Hepatocyte (in vitro differentiated cells): ENCODE data around the gene LACTBL1. TPM values are rescaled to one million over a fixed set of nuclear protein-coding genes. Genes with fewer than 3 reads are reported as not detected.

Experiments
- DNase-seq: peaks from one replicate; pipeline ENCODE4 v3.0.0-alpha.2; 2016; ENCODE audit warnings: low spot score
- H2AFZ ChIP-seq: fragments of 200-600 bp; sonication (generic); 2 replicates; pipeline ENCODE4 v1.6.0; 2016; ENCODE audit warnings: antibody characterized with exemption, mild to moderate bottlenecking
- H3K27ac ChIP-seq: fragments of 200-600 bp; sonication (generic); 2 replicates; pipeline ENCODE4 v1.5.1; 2016; ENCODE audit warnings: mild to moderate bottlenecking
- H3K27me3 ChIP-seq: fragments of 200-600 bp; sonication (generic); 2 replicates; pipeline ENCODE4 v1.6.1; 2016
- H3K36me3 ChIP-seq: fragments of 200-600 bp; sonication (generic); replicated peaks from 2 replicates; pipeline ENCODE4 v1.5.1; 2016; ENCODE audit warnings: low read depth; ENCODE audit not compliant: insufficient read depth
- H3K4me1 ChIP-seq: fragments of 200-600 bp; sonication (generic); 2 replicates; pipeline ENCODE4 v1.5.1; 2016; ENCODE audit warnings: mild to moderate bottlenecking, moderate library complexity; ENCODE audit not compliant: insufficient read depth
- H3K4me2 ChIP-seq: fragments of 200-600 bp; sonication (generic); 2 replicates; pipeline ENCODE4 v1.6.0; 2016
- H3K4me3 ChIP-seq: fragments of 200-600 bp; sonication (generic); 2 replicates; pipeline ENCODE4 v1.5.1; 2016; ENCODE audit warnings: mild to moderate bottlenecking
- H3K79me2 ChIP-seq: fragments of 200-600 bp; sonication (generic); 2 replicates; pipeline ENCODE4 v1.6.0; 2017; ENCODE audit warnings: mild to moderate bottlenecking
- H3K9me2 ChIP-seq: fragments of 200-600 bp; sonication (generic); replicated peaks from 2 replicates; pipeline ENCODE4 v1.6.0; 2017; ENCODE audit warnings: mild to moderate bottlenecking; ENCODE audit not compliant: insufficient read depth
- H3K9me3 ChIP-seq: fragments of 200-600 bp; sonication (generic); 2 replicates; pipeline ENCODE4 v1.5.1; 2016; ENCODE audit warnings: low read depth, mild to moderate bottlenecking
- H4K20me1 ChIP-seq: fragments of 200-600 bp; sonication (generic); 2 replicates; pipeline ENCODE4 v1.6.0; 2016; ENCODE audit warnings: mild to moderate bottlenecking; ENCODE audit not compliant: insufficient read depth, poor library complexity, severe bottlenecking
- EZH2 ChIP-seq: fragments of 200-600 bp; sonication (generic); IDR thresholded peaks from 2 replicates; pipeline ENCODE4 v1.6.1; 2016; ENCODE audit warnings: antibody characterized with exemption, mild to moderate bottlenecking, borderline replicate concordance
- EZH2phosphoT487 ChIP-seq: fragments of 200-600 bp; sonication (generic); IDR thresholded peaks from one replicate; pipeline ENCODE4 v1.6.1; 2018; ENCODE audit warnings: antibody characterized with exemption, mild to moderate bottlenecking, low read depth, moderate library complexity; ENCODE audit not compliant: unreplicated experiment, severe bottlenecking
- WGBS: methylation state at CpG from one replicate; pipeline ENCODE4 v1.1.6; 2016; ENCODE audit warnings: low lambda C conversion rate; ENCODE audit errors: missing lambda C conversion rate; 5-methylcytosine and 5-hydroxymethylcytosine counted together
- polyA plus RNA-seq: library from polyadenylated mRNA; unstranded; fragments of >200 nt; fragmentation: Nextera tagmentation; extraction: Ambion mirVana; gene quantifications from 2 replicates; pipeline ENCODE4 v1.2.1, GENCODE V29; 2016
- total RNA-seq: library from RNA; depleted of rRNA; stranded (reverse); fragments of >200 nt; gene quantifications from 2 replicates; pipeline ENCODE4 v1.2.3, GENCODE V29; 2014
- TF ChIP-seq, protein P1 (sequence below): fragments of 200-600 bp; sonication (generic); IDR thresholded peaks from 2 replicates; pipeline ENCODE4 v1.5.1; 2016; ENCODE audit warnings: antibody characterized with exemption, mild to moderate bottlenecking; ENCODE audit not compliant: poor library complexity

LACTBL1 gene
- total and polyA plus RNA-seq, 2 experiments from 2014 or later = not detected

DNA sequence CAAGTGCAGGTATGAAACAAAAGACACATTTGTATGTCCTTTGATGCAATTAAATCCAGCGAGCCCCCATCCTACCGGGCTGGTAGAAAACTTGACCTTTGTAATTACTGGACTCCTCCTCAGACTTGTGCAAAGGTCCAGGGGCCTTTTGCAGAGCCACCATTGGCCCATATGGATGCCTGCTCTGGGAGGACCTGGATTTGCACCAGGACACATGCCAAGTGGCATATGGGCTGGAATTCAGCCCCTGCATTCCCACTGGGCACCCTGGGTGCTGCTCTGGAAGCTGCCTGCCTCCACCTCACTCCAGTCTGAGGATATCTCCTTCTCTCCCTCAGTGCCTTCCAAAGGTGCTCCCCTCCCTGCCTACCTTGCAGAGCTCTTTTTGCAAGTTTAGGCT is 36.0 kb downstream of the LACTBL1 start:
- 34% methylated on average over 2 of the region's 2 CpGs for WGBS
- Histone ChIP-seq H3K9me2 (no peaks in the 10 kb centered on the region), H3K4me3 (no peak overlapping the region), H3K79me2 (no peaks in the 10 kb centered on the region), H2AFZ (no peak overlapping the region), H4K20me1 (no peaks in the 10 kb centered on the region), H3K27me3 (no peaks in the 10 kb centered on the region), H3K36me3 (no peaks in the 10 kb centered on the region), H3K4me1 (no peaks in the 10 kb centered on the region), H3K27ac (no peak overlapping the region), H3K4me2 (no peak overlapping the region), H3K9me3 (no peaks in the 10 kb centered on the region)
- DNase-seq = no peak
- TF ChIP-seq EZH2phosphoT487 = no peak

DNA sequence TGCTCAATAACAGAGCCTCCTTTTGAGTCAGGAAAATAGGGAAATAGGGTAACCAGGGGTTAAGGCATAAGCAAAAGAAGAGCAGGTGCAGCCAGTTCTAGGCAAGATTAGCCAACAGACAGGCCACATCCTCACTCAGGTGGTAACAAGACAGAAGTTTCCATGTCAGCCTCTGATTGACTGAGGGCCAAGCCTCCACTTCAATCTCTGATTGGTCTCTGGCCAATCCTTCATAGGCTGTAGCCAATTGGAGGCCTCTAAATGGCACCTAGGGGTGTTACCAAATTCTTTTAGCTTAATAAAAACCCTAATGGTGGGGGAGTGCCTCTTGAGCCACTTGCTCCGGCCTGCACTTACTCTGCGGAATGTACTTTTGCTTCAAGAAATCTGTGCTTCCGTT is 37.2 kb downstream of the LACTBL1 start:
- WGBS = 98% methylated on average over 3 of the region's 3 CpGs
- TF ChIP-seq, protein P1, sequence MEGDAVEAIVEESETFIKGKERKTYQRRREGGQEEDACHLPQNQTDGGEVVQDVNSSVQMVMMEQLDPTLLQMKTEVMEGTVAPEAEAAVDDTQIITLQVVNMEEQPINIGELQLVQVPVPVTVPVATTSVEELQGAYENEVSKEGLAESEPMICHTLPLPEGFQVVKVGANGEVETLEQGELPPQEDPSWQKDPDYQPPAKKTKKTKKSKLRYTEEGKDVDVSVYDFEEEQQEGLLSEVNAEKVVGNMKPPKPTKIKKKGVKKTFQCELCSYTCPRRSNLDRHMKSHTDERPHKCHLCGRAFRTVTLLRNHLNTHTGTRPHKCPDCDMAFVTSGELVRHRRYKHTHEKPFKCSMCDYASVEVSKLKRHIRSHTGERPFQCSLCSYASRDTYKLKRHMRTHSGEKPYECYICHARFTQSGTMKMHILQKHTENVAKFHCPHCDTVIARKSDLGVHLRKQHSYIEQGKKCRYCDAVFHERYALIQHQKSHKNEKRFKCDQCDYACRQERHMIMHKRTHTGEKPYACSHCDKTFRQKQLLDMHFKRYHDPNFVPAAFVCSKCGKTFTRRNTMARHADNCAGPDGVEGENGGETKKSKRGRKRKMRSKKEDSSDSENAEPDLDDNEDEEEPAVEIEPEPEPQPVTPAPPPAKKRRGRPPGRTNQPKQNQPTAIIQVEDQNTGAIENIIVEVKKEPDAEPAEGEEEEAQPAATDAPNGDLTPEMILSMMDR = no peak
- TF ChIP-seq EZH2phosphoT487 = no peak
- no peak for TF ChIP-seq EZH2
- no peaks in the 10 kb centered on the region for H4K20me1 ChIP-seq
- H3K27me3 ChIP-seq = no peaks in the 10 kb centered on the region
- no peaks in the 10 kb centered on the region for H3K9me2 ChIP-seq
- H3K36me3 ChIP-seq = no peaks in the 10 kb centered on the region
- DNase-seq = no peak
- no peak overlapping the region for H3K4me3 ChIP-seq
- no peaks in the 10 kb centered on the region for H3K4me1 ChIP-seq
- H3K4me2 ChIP-seq = no peak overlapping the region
- H3K79me2 ChIP-seq = no peaks in the 10 kb centered on the region
- no peaks in the 10 kb centered on the region for H3K9me3 ChIP-seq
- H3K27ac ChIP-seq = no peak overlapping the region
- no peak overlapping the region for H2AFZ ChIP-seq

DNA sequence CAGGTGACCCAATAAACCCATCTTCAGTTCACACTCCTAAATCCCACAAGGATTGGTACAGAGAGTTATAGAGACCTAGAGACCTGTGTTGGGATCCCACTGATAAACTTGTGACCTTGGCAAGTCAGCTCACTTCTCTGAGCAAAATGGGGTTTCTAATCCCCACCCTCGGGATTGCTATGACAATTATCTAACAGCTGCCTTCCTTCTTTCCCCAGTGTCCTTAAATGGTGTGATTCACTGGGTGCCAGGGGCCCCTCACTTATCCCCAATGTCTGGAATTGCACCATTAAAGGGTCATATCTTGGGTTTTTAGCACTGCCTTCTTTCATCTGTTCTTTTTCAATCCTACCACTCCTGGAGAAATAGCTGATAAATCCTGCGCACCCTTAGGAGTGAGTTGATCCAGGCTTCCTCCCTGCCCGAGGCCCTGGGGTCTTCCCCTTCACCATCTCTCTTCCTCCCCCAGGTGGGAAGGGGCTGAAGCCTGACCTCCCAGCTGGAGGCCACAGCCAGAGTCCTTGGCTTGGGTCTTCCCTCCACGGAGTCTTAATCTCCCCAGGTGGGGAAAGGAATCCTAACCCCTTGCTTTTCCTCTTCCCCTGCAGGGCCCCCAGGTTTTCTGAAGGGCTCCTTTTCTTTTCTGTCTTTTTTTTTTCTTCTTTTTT is 39.7 kb downstream of the LACTBL1 start:
- TF ChIP-seq, protein P1 = no peak
- TF ChIP-seq EZH2phosphoT487 = no peak
- no peak for TF ChIP-seq EZH2
- DNase-seq = no peak
- no peaks in the 10 kb centered on the region for H3K36me3 ChIP-seq
- no peaks in the 10 kb centered on the region for H3K4me1 ChIP-seq
- H2AFZ ChIP-seq = no peak overlapping the region
- no peaks in the 10 kb centered on the region for H4K20me1 ChIP-seq
- H3K27me3 ChIP-seq = peaks cover 8% of the 10 kb centered on the region
- H3K4me3 ChIP-seq = no peak overlapping the region
- H3K9me2 ChIP-seq = no peaks in the 10 kb centered on the region
- no peaks in the 10 kb centered on the region for H3K79me2 ChIP-seq
- H3K4me2 ChIP-seq = no peak overlapping the region
- WGBS = 25% methylated on average over 4 of the region's 4 CpGs
- H3K9me3 ChIP-seq = no peaks in the 10 kb centered on the region
- no peak overlapping the region for H3K27ac ChIP-seq

DNA sequence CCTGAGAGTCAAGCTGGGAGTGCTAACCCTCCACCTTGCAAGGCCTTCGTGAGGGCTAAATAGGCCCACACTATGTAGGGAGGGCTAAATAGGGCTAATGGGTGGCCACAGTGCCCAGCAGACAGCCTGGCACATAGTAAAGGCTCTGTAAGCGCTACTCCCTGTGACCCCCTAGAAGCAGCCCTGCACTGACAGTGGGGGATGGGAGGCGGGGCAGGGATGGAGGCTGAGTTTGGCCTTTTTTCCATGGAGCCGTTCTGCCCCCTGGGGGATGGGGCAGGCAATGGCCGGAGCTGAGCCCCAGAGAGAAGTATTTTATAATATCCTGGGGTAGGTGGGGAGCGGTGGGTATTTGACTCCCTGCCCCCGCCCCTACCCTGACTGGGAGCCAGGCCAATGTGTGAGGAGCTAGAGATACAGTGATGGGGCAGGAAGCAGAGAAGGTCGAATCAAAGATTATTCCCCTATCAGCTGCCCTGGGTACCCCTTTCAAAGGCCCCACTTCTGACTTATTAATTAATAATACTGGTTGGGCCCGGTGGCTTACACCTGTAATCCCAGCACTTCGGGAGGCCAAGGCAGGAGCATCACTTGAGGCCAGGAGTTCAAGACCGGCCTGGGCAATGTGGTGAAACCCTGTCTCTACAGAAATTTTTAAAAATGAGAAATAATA is 42.3 kb downstream of the LACTBL1 start:
- Histone ChIP-seq H3K27ac (no peak overlapping the region), H3K4me2 (no peak overlapping the region), H3K9me3 (no peaks in the 10 kb centered on the region), H3K4me3 (no peak overlapping the region), H2AFZ (no peak overlapping the region), H3K79me2 (no peaks in the 10 kb centered on the region), H3K27me3 (peaks cover 13% of the 10 kb centered on the region), H3K36me3 (no peaks in the 10 kb centered on the region), H3K4me1 (no peaks in the 10 kb centered on the region), H3K9me2 (no peaks in the 10 kb centered on the region), H4K20me1 (no peaks in the 10 kb centered on the region)
- TF ChIP-seq, protein P1 = peak; percentile 53
- no peak for TF ChIP-seq EZH2phosphoT487
- WGBS = 54% methylated on average over 11 of the region's 11 CpGs
- peak; percentile 59 for DNase-seq
